Subcutaneous adipose tissue (tissue), 4 donors: ENCODE results near the gene SGPP1. TPM values are rescaled to one million over a fixed set of nuclear protein-coding genes. Genes with fewer than 3 reads are reported as not detected.

ENCODE experiments used
- total RNA-seq, 4 donors: library from RNA; depleted of rRNA; stranded (reverse); fragments of >200 nt; gene quantifications; one replicate each; pipeline ENCODE4 v1.1.0, GENCODE V29; 2016
- TF ChIP-seq, protein P1 (sequence below): fragments of 450-650 bp; IDR thresholded peaks from one replicate; pipeline ENCODE4 v1.5.1; 2016; ENCODE audit warnings: low read depth, mild to moderate bottlenecking, control low read depth, antibody characterized with exemption, moderate library complexity

Gene SGPP1
- total RNA-seq, 4 donors from 2014 or later: 18.1 to 35.2 (median 32.0) TPM

DNA sequence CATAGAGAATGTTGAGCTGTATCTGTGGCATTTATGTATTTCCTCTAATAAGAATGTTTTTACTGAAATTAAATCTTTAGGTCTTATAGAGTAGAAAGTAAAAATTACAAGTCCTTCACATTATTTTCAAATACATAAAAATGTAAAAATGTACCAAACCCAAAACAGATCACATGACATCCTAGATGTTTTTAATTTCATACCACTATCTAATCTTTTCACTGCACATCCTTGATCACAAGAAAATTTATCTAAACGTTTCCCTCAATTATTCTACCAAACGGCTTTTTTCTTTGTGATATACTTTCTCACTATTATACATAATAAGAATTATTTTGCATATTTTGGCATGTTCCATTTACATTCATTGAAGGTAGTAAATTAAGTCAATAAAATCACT is 18.3 kb downstream of the SGPP1 start:
- TF ChIP-seq, protein P1, sequence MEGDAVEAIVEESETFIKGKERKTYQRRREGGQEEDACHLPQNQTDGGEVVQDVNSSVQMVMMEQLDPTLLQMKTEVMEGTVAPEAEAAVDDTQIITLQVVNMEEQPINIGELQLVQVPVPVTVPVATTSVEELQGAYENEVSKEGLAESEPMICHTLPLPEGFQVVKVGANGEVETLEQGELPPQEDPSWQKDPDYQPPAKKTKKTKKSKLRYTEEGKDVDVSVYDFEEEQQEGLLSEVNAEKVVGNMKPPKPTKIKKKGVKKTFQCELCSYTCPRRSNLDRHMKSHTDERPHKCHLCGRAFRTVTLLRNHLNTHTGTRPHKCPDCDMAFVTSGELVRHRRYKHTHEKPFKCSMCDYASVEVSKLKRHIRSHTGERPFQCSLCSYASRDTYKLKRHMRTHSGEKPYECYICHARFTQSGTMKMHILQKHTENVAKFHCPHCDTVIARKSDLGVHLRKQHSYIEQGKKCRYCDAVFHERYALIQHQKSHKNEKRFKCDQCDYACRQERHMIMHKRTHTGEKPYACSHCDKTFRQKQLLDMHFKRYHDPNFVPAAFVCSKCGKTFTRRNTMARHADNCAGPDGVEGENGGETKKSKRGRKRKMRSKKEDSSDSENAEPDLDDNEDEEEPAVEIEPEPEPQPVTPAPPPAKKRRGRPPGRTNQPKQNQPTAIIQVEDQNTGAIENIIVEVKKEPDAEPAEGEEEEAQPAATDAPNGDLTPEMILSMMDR: no peak

DNA sequence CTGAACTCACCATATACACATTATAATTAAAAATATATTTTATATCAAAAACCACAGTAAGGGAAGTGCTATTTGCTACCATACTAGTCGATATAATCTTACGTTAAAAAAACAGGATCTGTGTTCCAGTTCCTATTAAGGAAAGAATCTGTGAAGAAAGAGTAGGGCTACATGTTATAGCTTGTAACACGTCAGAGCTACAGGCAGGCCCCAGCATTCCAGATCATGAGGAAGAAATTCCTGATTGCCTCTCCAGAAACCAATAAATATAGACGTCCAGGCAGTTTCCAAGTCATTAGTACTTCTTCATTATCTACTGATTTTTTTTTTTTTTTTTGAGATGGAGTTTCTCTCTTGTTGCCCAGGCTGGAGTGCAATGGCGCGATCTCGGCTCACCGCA is 20.6 kb downstream of the SGPP1 start:
- TF ChIP-seq, protein P1: no peak

DNA sequence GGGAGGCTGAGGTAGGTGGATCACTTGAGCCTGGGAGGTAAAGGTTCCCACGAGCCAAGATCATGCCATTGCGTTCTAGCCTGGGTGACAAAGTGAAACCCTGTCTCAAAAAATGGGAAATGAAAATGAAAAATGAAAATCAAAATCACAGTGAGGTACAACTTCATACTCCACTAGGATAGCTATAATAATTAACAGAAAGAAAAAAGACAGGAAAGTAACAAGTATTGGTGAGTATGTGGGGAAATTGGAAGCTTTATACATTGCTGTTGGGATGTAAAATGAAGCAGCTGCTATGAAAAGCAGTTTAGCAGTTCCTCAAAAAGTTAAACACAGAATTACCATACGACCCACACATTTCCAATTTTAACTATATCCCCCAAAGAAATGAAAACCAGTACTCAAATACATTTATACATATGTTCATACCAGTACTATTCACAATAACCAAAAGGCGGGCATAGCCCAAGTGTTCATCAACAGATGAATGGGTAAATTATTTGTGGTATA is 22.2 kb downstream of the SGPP1 start:
- TF ChIP-seq, protein P1: no peak

DNA sequence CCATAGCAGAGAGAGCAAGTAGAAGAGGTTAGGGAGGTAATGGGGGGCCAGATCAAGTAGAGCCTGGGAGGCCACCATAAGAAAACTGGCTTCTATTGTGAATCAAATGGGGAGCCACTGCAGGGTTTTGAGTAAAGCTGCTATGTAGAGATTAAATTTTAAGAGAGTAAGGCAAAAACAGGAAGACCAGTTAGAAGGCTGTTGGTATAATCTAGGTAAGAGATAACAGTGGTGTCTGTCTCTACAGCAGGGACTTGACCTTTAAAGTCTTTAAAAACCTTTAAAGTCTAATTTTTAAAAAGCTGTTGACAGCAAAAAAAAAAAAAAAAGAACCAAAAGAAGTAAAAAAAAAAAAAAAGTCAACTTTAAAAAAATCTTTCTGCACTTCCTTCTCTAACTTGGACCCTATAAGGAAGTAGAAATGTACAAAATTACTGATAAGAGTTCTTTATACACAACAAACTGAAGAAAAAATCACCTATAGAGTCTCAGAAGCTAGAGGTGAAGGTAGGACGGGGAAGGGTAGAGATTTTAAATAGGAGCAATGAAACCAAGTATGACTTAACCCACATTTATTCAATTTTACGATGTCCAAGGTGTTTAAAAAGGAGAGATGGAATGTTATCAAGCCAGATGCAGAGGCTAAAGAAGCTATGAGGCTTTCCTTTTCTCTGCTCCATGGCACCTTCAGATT is 26.1 kb downstream of the SGPP1 start:
- TF ChIP-seq, protein P1: no peak

DNA sequence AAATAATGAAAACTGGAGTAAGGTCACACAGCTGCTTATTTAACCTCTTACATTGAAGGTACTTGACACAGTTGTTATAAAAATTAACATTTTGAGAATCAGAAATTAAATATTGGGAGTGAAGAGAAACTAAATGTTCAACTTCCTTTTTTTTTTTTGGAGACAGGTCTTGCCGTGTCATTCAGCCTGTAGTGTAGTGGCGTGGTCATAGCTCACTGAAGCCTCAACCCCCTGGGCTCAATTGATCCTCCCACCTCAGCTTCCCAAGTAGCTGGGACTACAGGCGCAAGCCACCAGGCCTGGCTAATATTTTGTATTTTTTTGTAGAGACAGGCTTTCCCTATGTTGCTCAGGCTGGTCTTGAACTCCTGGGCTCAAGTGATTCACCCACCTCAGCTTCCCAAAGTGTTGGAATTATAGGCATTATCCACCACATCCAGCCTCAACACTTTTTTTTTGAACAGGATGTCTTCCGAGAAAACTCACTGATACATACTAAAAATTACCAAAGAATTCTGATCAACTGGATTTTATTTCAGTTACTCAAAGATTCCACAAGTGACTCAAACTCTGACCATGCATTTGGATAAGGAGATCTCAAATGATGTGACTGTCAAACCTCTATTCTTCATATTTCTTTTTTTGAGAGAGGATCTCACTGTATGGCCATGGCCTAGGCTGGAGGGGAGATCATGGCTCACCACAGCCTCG is 35.4 kb downstream of the SGPP1 start:
- TF ChIP-seq, protein P1: no peak

DNA sequence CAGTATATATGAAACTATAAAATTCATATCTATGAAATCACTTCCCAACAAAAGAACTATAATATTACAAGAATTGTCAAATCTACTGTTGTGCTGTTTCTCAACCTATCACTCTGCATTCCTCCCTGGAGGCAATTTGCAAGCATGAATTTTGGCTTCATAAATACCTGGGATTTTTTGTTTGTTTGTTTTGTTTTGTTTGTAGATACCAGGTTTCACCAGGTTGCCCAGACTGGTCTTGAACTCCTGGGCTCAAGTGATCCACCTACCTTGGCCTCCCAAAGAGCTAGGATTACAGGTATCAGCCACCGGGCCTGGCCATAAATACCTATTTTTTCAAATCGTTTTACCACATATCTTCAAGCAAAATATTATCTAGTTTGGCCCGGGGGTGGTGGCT is 38.7 kb downstream of the SGPP1 start:
- TF ChIP-seq, protein P1: no peak

DNA sequence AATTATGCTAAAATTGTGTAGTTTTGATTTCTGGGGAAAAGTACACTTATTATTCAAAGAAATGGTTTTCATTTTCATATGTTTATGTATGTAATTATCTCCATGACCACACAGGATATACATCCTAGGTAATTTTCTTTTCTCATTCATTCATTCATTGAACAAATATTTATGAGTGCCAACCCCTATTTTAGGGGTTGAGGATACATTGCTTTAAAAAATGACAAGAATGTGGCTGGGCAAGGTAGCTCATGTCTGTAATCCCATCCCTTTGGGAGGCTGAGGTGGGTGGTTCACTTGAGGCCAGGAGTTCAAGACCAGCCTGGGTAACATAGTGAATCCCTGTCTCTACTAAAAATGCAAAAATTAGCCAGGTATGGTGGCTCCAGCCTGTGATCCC is 40.9 kb downstream of the SGPP1 start:
- TF ChIP-seq, protein P1: no peak
